Suprapubic skin (tissue), 4 donors: Measurements from ENCODE around the gene CA12. TPM values are rescaled to one million over a fixed set of nuclear protein-coding genes. Genes with fewer than 3 reads are reported as not detected.

ENCODE experiments used
- DNase-seq, 2 donors: peaks; one replicate each; pipeline ENCODE4 v3.0.0-alpha.2; 2019; ENCODE audit warnings: low spot score in 2 of 2
- H3K27ac ChIP-seq: fragments of 200-600 bp; sonication (generic); one replicate; pipeline ENCODE4 v1.5.1; 2019
- H3K27me3 ChIP-seq: fragments of 200-600 bp; sonication (generic); one replicate; pipeline ENCODE4 v1.5.1; 2019
- H3K36me3 ChIP-seq: fragments of 200-600 bp; sonication (generic); one replicate; pipeline ENCODE4 v1.5.1; 2019
- H3K4me1 ChIP-seq: fragments of 200-600 bp; sonication (generic); one replicate; pipeline ENCODE4 v1.5.1; 2019
- H3K4me3 ChIP-seq: fragments of 200-600 bp; sonication (generic); one replicate; pipeline ENCODE4 v1.5.1; 2019; ENCODE audit warnings: mild to moderate bottlenecking
- H3K9me3 ChIP-seq: fragments of 200-600 bp; sonication (generic); one replicate; pipeline ENCODE4 v1.5.1; 2019
- CTCF ChIP-seq, 2 donors: fragments of 200-600 bp in 1 of 2; fragments of 450-650 bp in 1 of 2; sonication (generic) in 1 of 2; IDR thresholded peaks; one replicate each; pipeline ENCODE4 v1.5.1; 2016 to 2019; ENCODE audit warnings: antibody characterized with exemption in 2 of 2, mild to moderate bottlenecking in 1 of 2, moderate library complexity in 1 of 2
- EP300 ChIP-seq: sonication (generic); formaldehyde crosslinking; IDR thresholded peaks from one replicate; pipeline ENCODE4 v1.6.1; 2017; ENCODE audit warnings: antibody characterized with exemption
- POLR2A ChIP-seq, 2 donors: fragments of 450-650 bp; IDR thresholded peaks; one replicate each; pipeline ENCODE4 v1.6.1; 2017; ENCODE audit warnings: antibody characterized with exemption in 2 of 2, mild to moderate bottlenecking in 2 of 2, moderate library complexity in 2 of 2
- POLR2AphosphoS5 ChIP-seq, 3 donors: sonication (generic); formaldehyde crosslinking; IDR thresholded peaks; one replicate each; pipeline ENCODE4 v1.6.1; 2017; ENCODE audit warnings: antibody characterized with exemption in 3 of 3
- WGBS: methylation state at CpG from one replicate; pipeline ENCODE4 v1.1.5; 2018; 5-methylcytosine and 5-hydroxymethylcytosine counted together
- total RNA-seq, 4 donors: library from RNA; depleted of rRNA; stranded (reverse); fragments of >200 nt; gene quantifications; one replicate each; pipeline ENCODE4 v1.1.0, GENCODE V29; 2016

The CA12 gene
- 100 to 1,000 TPM; 292 to 338 (median 317) TPM for total RNA-seq

- peak within 1 kb of the TSS; percentile 59 for H3K4me3 ChIP-seq
- H3K36me3 ChIP-seq: no peaks in the 10 kb centered on the region
- DNase-seq: no peak
- no peak for TF ChIP-seq POLR2AphosphoS5 (IDR thresholded peaks at IDR 0.05)
- no peak for TF ChIP-seq EP300
- peak in 1 of 2 donors; percentile 17 for TF ChIP-seq POLR2A (IDR thresholded peaks at IDR 0.05)
- TF ChIP-seq CTCF (IDR thresholded peaks at IDR 0.05): no peak
- H3K27ac ChIP-seq: peak within 1 kb of the TSS; percentile 71
- WGBS: 5% methylated on average over 18 of the region's 58 CpGs
- H3K27me3 ChIP-seq: no peaks in the 10 kb centered on the region
- H3K9me3 ChIP-seq: no peaks in the 10 kb centered on the region
- peaks cover 33% of the 10 kb centered on the region for H3K4me1 ChIP-seq
Observed at GRCh38 chr15:63381301-63382204, at the start of gene CA12. TSS of gene CA12 (minus strand) at chr15:63381846. CDS start at chr15:63381720, 126 bp downstream.

GRCh38 chr15:63430766-63431451 lies 49.3 kb upstream of the CA12 start:
- no peak overlapping the region for H3K4me3 ChIP-seq
- H3K27me3 ChIP-seq: no peaks in the 10 kb centered on the region
- no peak for TF ChIP-seq CTCF (IDR thresholded peaks at IDR 0.05)
- TF ChIP-seq EP300: no peak
- TF ChIP-seq POLR2AphosphoS5 (IDR thresholded peaks at IDR 0.05): no peak
- no peak for TF ChIP-seq POLR2A (IDR thresholded peaks at IDR 0.05)
- H3K9me3 ChIP-seq: no peaks in the 10 kb centered on the region
- no peaks in the 10 kb centered on the region for H3K36me3 ChIP-seq
- H3K27ac ChIP-seq: no peak overlapping the region
- DNase-seq: no peak
- WGBS: 57% methylated on average over 6 of the region's 6 CpGs
- H3K4me1 ChIP-seq: no peaks in the 10 kb centered on the region

GRCh38 chr15:63426552-63426951 lies 44.9 kb upstream of the CA12 start:
- WGBS: 96% methylated on average over 2 of the region's 2 CpGs
- TF ChIP-seq EP300 (no peak), POLR2AphosphoS5 (IDR thresholded peaks at IDR 0.05) (no peak), POLR2A (IDR thresholded peaks at IDR 0.05) (no peak), CTCF (IDR thresholded peaks at IDR 0.05) (no peak)
- Histone ChIP-seq H3K36me3 (no peaks in the 10 kb centered on the region), H3K9me3 (no peaks in the 10 kb centered on the region), H3K27ac (no peak overlapping the region), H3K27me3 (no peaks in the 10 kb centered on the region), H3K4me1 (no peaks in the 10 kb centered on the region), H3K4me3 (no peak overlapping the region)
- no peak for DNase-seq

GRCh38 chr15:63425426-63425985 lies 43.9 kb upstream of the CA12 start:
- WGBS: 84% methylated on average over 2 of the region's 2 CpGs
- no peaks in the 10 kb centered on the region for H3K9me3 ChIP-seq
- no peaks in the 10 kb centered on the region for H3K4me1 ChIP-seq
- no peaks in the 10 kb centered on the region for H3K27me3 ChIP-seq
- H3K4me3 ChIP-seq: no peak overlapping the region
- H3K36me3 ChIP-seq: no peaks in the 10 kb centered on the region
- H3K27ac ChIP-seq: no peak overlapping the region
- no peak for TF ChIP-seq POLR2A (IDR thresholded peaks at IDR 0.05)
- TF ChIP-seq POLR2AphosphoS5 (IDR thresholded peaks at IDR 0.05): no peak
- TF ChIP-seq EP300: no peak
- no peak for TF ChIP-seq CTCF (IDR thresholded peaks at IDR 0.05)
- DNase-seq: no peak
